H1 (cell line): ENCODE measurements around the gene DLL1. TPM values are rescaled to one million over a fixed set of nuclear protein-coding genes. Genes with fewer than 3 reads are reported as not detected.

Source experiments
- ATF2 ChIP-seq: IDR thresholded peaks from 2 replicates; pipeline ENCODE4 v1.6.1; 2012; ENCODE audit warnings: low read length, inconsistent platforms
- CHD1 ChIP-seq: IDR thresholded peaks from 2 replicates; pipeline ENCODE4 v1.6.1; 2012; ENCODE audit warnings: low read depth, low read length, improper control_type of control experiment
- CREB1 ChIP-seq: IDR thresholded peaks from 2 replicates; pipeline ENCODE4 v1.6.1; 2012; ENCODE audit warnings: inconsistent platforms
- CTBP2 ChIP-seq: IDR thresholded peaks from 2 replicates; pipeline ENCODE4 v1.7.0; 2011; ENCODE audit warnings: borderline replicate concordance, mild to moderate bottlenecking, moderate library complexity, mixed read lengths, low read length; ENCODE audit not compliant: insufficient read depth, insufficient read length
- EGR1 ChIP-seq: IDR thresholded peaks from 2 replicates; pipeline ENCODE4 v1.6.1; 2011; ENCODE audit warnings: low read depth, low read length, borderline replicate concordance
- GABPA ChIP-seq: IDR thresholded peaks from 2 replicates; pipeline ENCODE4 v1.6.1; 2011; ENCODE audit warnings: mild to moderate bottlenecking, low read length, moderate library complexity, borderline replicate concordance; ENCODE audit not compliant: insufficient read depth
- HDAC2 ChIP-seq, 2 experiments: fragments of 300-600 bp in 1 of 2; sonication (generic) in 1 of 2; IDR thresholded peaks; 2 replicates each; pipeline ENCODE4 v1.6.1; 2011 to 2012; ENCODE audit warnings: low read depth in 2 of 2, low read length in 2 of 2, mild to moderate bottlenecking in 2 of 2, moderate library complexity in 2 of 2, borderline replicate concordance in 1 of 2, inconsistent platforms in 1 of 2
- JUN ChIP-seq: IDR thresholded peaks from 2 replicates; pipeline ENCODE4 v1.6.1; 2011; ENCODE audit warnings: low read depth, mild to moderate bottlenecking, improper control_type of control experiment, low read length
- KDM4A ChIP-seq: IDR thresholded peaks from one replicate; pipeline ENCODE4 v1.7.1; 2012; ENCODE audit warnings: low read depth, mild to moderate bottlenecking, moderate library complexity, low read length, inconsistent platforms; ENCODE audit not compliant: severe bottlenecking
- KDM5A ChIP-seq: fragments of 200-600 bp; IDR thresholded peaks from 2 replicates; pipeline ENCODE4 v1.7.1; 2012; ENCODE audit warnings: mild to moderate bottlenecking, low read length, inconsistent platforms, mixed read lengths
- RAD21 ChIP-seq, 2 experiments: IDR thresholded peaks in 1 of 2; conservative IDR thresholded peaks in 1 of 2; 2 replicates each; pipeline ENCODE4 v1.6.1; 2011; ENCODE audit warnings: low read depth in 2 of 2, low read length in 2 of 2, improper control_type of control experiment in 1 of 2, inconsistent platforms in 1 of 2, mild to moderate bottlenecking in 1 of 2, moderate library complexity in 1 of 2
- SIN3A ChIP-seq, 2 experiments: IDR thresholded peaks in 1 of 2; conservative IDR thresholded peaks in 1 of 2; 2 replicates each; pipeline ENCODE4 v1.6.1; 2011 to 2012; ENCODE audit warnings: low read length in 2 of 2, improper control_type of control experiment in 1 of 2, low read depth in 1 of 2, mild to moderate bottlenecking in 1 of 2
- SP1 ChIP-seq: IDR thresholded peaks from 2 replicates; pipeline ENCODE4 v1.6.1; 2011; ENCODE audit warnings: low read depth, low read length
- YY1 ChIP-seq: IDR thresholded peaks from 2 replicates; pipeline ENCODE4 v1.6.1; 2011; ENCODE audit warnings: low read depth, mild to moderate bottlenecking, low read length
- polyA plus RNA-seq, 7 experiments: library from polyadenylated mRNA; depleted of rRNA in 3 of 7; stranded (reverse) in 5 of 7; unstranded in 2 of 7; fragments of >200 nt in 5 of 7; fragments of 200-250 nt in 2 of 7; gene quantifications; 1 replicate in 5 of 7; 2 replicates in 1 of 7; 4 replicates in 1 of 7; pipeline versions ENCODE4 v1.2.1 to v1.2.3, GENCODE V29; 2011 to 2013; ENCODE audit warnings: missing spikeins in 2 of 7, mixed read lengths in 2 of 7
- total RNA-seq: library from RNA; stranded (reverse); fragmentation: NEBNext Ultra II Directional; extraction: Animal tissue kit (Norgen Biotek cat#: 25700); gene quantifications from 2 replicates; pipeline ENCODE4 v1.2.1, GENCODE V29; 2021
- TF ChIP-seq, protein P1 (sequence below): IDR thresholded peaks from 2 replicates; pipeline ENCODE4 v1.6.1; 2012; ENCODE audit warnings: inconsistent platforms

DLL1 gene
- total and polyA plus RNA-seq, 2 of the 8 experiments (the other 6 are each of a cell fraction or from before 2014, with no cell fraction given) = 1.7 to 3.8 TPM

DNA sequence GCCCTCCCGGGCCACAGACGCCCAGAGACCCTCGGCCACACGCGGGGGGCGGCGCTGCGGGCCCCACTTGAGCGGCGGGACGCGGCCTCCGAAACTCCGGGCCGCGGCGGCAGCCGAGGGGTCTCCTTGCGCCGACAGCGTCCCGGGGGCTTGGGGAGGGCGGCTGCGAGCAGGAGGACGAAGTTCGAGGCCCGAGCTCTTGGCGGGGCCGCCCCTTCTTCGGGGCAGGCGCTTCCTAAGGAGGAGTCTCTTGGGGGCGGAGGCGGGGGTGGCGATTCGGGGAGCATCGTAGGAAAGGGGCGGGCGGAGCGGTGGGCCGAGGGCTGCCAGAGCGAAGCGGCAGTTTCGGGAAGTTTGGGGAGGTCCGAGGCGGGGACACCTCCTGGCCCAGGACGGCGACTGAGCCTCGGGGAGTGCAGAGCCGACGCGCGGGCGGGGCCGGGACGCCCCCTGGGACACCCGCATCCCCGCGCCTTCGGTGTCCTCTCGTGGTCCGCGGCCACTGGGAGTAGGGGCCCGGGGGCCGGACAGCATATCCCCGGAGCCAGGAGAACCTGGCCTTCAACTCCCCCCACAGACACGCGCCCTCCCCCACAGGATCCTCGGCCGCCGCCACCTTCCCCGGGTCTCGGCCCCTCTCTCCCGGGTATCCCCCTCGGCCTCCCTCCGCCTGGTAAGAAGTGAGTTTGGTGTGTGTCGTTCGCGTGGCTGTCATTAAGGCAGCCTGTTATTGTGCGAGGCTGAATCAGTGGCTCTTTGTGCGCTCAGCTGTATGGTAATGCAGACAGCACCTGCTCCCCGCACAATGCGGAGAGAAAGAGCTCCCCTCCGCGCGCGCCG, 613 bp upstream of the DLL1 start (continued):
- peak; percentile 94 for TF ChIP-seq KDM4A
- TF ChIP-seq ATF2 = no peak
- TF ChIP-seq SIN3A (conservative IDR thresholded peaks at IDR 0.05 in 1 of 2, IDR thresholded peaks at IDR 0.05 in 1 of 2; ENCODE audit: low read depth in 1 of 2, low read length in 2 of 2) = peak in 1 of 2 experiments; percentile 48; a peak in 1 of 4 replicates
- TF ChIP-seq GABPA = 0 out of 2 replicates have a peak, but pooled peaks have one; percentile 24
- 0 out of 2 replicates have a peak, but pooled peaks have one; percentile 11 for TF ChIP-seq SP1
- TF ChIP-seq EGR1 = peak; percentile 62; the same call in 1 of the 2 replicates
- TF ChIP-seq CREB1 = no peak
- TF ChIP-seq, protein P1, sequence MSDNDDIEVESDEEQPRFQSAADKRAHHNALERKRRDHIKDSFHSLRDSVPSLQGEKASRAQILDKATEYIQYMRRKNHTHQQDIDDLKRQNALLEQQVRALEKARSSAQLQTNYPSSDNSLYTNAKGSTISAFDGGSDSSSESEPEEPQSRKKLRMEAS = peak; percentile 52
- TF ChIP-seq JUN = no peak
- no peak for TF ChIP-seq KDM5A
- TF ChIP-seq CHD1 = no peak
- peak; percentile 2; a peak in 1 of 4 replicates for TF ChIP-seq RAD21 (IDR thresholded peaks at IDR 0.05 in 1 of 2, conservative IDR thresholded peaks at IDR 0.05 in 1 of 2; ENCODE audit: low read depth in 2 of 2, low read length in 2 of 2)
- peak in 1 of 2 experiments; percentile 32; a peak in 1 of 4 replicates for TF ChIP-seq HDAC2 (IDR thresholded peaks at IDR 0.05; ENCODE audit: borderline replicate concordance in 1 of 2, low read depth in 2 of 2, low read length in 2 of 2)
- TF ChIP-seq CTBP2 = peak; percentile 32
- 0 out of 2 replicates have a peak, but pooled peaks have one; percentile 15 for TF ChIP-seq YY1
